RWPE2 (cell line): ENCODE results near the gene HOXD12.

Experiments used
- ATAC-seq: fragments of 200-7000 bp; cut with Tn5 transposase; 3 replicates; pipeline ENCODE4 v1.9.1; 2021; ENCODE audit warnings: low read depth
- DNase-seq: peaks from one replicate; pipeline ENCODE4 v3.0.0-alpha.2; 2020; ENCODE audit warnings: low spot score
- H3K27ac ChIP-seq: fragments of 450-650 bp; 2 replicates; pipeline ENCODE4 v1.5.1; 2017; ENCODE audit warnings: mild to moderate bottlenecking; ENCODE audit not compliant: poor library complexity, severe bottlenecking
- H3K27me3 ChIP-seq: fragments of 250-450 bp; sonication (Bioruptor Pico); 2 replicates; pipeline ENCODE4 v1.5.1; 2021; ENCODE audit warnings: mild to moderate bottlenecking, moderate library complexity; ENCODE audit not compliant: insufficient read depth, poor library complexity, severe bottlenecking
- H3K36me3 ChIP-seq: fragments of 250-450 bp; sonication (Bioruptor Pico); 2 replicates; pipeline ENCODE4 v1.5.1; 2020; ENCODE audit warnings: low read depth, mild to moderate bottlenecking, moderate library complexity
- H3K4me1 ChIP-seq: fragments of 250-450 bp; sonication (Bioruptor Pico); 2 replicates; pipeline ENCODE4 v1.5.1; 2021; ENCODE audit warnings: mild to moderate bottlenecking, moderate library complexity; ENCODE audit not compliant: insufficient read depth, poor library complexity, severe bottlenecking
- H3K4me3 ChIP-seq: fragments of 250-450 bp; sonication (Bioruptor Pico); 2 replicates; pipeline ENCODE4 v1.5.1; 2021; ENCODE audit warnings: mild to moderate bottlenecking, moderate library complexity; ENCODE audit not compliant: severe bottlenecking
- H3K9me3 ChIP-seq: fragments of 250-450 bp; sonication (Bioruptor Pico); 2 replicates; pipeline ENCODE4 v1.5.1; 2021; ENCODE audit warnings: mild to moderate bottlenecking, moderate library complexity; ENCODE audit not compliant: severe bottlenecking
- TF ChIP-seq, protein P1 (sequence below): fragments of 450-650 bp; IDR thresholded peaks from one replicate; pipeline ENCODE4 v1.5.1; 2017; ENCODE audit warnings: mild to moderate bottlenecking, moderate library complexity; ENCODE audit not compliant: poor library complexity, severe bottlenecking

HOXD12 gene

DNA sequence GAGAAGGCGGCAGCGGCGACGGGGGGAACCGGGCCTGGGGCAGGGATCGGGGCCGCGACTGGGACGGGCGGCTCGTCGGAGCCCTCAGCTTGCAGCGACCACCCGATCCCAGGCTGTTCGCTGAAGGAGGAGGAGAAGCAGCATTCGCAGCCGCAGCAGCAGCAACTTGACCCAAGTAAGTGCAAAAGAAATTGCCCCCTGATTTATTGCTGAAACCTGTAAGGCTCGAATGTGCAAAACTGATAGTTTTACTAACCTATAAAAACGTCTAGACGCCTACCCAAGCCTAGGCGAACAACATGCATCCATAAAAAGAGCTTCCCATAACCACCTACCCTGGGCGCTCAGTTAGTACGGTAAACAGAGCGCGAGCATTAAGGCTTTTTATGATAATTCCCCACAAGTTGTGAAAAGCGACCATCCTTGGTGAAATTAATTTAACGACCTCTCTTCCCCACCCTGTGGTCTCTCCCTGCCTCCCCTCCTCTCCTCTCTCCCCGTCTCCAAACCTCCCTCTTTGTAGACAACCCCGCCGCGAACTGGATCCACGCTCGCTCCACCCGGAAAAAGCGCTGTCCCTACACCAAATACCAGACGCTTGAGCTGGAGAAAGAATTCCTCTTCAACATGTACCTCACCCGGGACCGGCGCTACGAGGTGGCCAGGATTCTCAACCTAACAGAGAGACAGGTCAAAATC is 24.0 kb downstream of the HOXD12 start:
- Histone ChIP-seq H3K4me3 (no peak overlapping the region), H3K27ac (no peak overlapping the region), H3K9me3 (no peaks in the 10 kb centered on the region), H3K36me3 (peaks cover 17% of the 10 kb centered on the region), H3K27me3 (no peaks in the 10 kb centered on the region), H3K4me1 (peaks cover 5% of the 10 kb centered on the region)
- DNase-seq (no peak), ATAC-seq (no peak)
- TF ChIP-seq, protein P1, sequence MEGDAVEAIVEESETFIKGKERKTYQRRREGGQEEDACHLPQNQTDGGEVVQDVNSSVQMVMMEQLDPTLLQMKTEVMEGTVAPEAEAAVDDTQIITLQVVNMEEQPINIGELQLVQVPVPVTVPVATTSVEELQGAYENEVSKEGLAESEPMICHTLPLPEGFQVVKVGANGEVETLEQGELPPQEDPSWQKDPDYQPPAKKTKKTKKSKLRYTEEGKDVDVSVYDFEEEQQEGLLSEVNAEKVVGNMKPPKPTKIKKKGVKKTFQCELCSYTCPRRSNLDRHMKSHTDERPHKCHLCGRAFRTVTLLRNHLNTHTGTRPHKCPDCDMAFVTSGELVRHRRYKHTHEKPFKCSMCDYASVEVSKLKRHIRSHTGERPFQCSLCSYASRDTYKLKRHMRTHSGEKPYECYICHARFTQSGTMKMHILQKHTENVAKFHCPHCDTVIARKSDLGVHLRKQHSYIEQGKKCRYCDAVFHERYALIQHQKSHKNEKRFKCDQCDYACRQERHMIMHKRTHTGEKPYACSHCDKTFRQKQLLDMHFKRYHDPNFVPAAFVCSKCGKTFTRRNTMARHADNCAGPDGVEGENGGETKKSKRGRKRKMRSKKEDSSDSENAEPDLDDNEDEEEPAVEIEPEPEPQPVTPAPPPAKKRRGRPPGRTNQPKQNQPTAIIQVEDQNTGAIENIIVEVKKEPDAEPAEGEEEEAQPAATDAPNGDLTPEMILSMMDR: no peak

DNA sequence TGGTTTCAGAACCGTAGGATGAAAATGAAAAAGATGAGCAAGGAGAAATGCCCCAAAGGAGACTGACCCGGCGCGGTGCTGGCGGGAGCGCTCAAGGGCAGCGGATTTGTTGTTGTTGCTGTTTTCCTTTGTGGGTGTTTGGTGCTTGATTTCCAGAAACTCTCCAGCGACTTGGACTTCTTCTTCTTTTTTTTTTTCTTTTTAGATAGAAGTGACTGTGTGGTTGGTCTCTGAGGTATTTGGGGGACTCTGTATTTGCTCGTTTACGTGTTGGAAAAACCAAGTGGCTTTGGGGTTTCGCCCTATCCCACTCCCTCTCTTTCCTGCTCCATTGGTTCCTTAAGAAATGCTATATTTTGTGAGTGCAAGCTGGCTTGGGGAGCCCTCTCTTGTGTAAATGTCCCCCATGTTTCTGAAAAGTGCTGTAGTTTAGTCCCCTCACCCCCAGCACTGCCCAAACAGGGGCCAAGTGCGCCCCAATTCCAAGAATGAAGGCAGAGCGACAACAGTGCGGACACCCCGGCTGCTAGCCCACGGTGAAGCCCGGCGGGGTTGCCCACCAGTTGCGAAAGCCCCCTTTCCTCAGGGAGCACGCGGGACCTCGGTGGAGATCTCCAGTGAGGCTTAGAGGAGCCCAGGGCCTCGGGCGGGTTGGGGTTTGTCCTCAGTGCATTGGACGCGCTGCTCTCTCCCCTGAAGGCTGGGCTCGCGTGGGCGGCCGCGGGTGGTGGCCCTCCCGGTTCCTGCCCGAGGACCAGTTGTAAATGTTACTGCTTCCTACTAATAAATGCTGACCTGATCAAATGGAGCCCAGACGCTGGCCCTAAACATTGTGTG is 24.7 kb downstream of the HOXD12 start:
- TF ChIP-seq, protein P1: no peak
- DNase-seq (no peak), ATAC-seq (no peak)
- H3K9me3 ChIP-seq: no peaks in the 10 kb centered on the region
- peaks cover 11% of the 10 kb centered on the region for H3K36me3 ChIP-seq
- peaks cover 5% of the 10 kb centered on the region for H3K4me1 ChIP-seq
- H3K27me3 ChIP-seq: no peaks in the 10 kb centered on the region
- no peak overlapping the region for H3K4me3 ChIP-seq
- H3K27ac ChIP-seq: no peak overlapping the region

DNA sequence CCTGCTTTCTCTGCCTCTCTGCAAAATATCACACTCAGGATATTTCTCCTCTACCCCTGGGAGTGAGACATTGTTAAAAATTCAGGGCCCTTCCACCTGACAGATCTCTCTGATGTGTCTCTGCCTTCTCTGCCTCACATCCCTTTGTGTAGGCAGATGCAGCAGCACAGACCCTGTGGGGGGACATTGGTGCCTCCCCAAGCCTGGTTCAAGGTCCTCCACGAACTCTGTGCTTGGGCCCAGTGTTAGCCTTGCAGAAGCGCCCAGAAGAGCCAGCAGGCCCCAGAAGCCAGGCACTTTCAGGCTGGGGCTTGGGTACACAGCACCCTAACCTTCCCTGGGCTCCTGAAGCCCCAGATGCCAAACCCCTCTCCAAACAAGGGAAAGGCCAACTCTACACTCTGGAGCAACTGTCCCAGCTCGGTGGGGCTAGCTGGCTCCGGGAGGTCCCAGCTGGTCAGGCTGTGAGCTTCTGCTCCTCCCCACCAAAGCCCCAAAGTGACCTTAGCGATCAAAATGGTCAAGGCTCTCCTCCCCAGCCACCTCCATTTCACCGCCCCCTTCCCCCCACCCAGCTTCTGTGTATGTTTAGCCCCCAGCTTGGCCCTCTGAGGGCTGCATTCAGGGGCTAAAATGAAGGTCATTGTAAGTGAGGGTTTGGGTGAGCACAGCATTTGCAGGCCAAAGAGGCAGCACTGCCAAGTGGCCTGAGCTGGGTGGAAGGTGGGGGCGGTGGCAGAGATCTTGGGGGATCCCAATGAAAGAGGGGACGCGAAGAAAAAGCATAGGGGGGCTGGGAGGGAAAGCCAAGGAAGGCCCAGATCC is 25.6 kb downstream of the HOXD12 start:
- DNase-seq: no peak
- Histone ChIP-seq H3K4me3 (no peak overlapping the region), H3K27me3 (no peaks in the 10 kb centered on the region), H3K9me3 (no peaks in the 10 kb centered on the region), H3K4me1 (peaks cover 5% of the 10 kb centered on the region), H3K36me3 (peaks cover 8% of the 10 kb centered on the region), H3K27ac (no peak overlapping the region)
- TF ChIP-seq, protein P1: no peak
- no peak for ATAC-seq

DNA sequence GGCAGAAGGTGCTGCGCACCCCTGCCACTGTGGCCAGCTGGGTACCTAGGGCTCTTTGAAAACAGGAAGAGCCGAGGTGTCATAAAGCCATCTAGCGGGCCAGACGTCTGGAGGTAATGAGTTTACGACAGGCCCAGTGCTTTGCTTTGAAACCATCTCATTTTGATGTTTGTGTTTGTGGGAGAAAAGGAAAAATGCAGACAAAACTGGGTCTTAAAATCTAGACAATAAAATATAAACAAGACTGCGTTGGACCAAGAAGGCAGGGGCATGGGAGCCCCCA is 26.1 kb downstream of the HOXD12 start:
- TF ChIP-seq, protein P1: no peak
- DNase-seq (no peak), ATAC-seq (no peak)
- no peaks in the 10 kb centered on the region for H3K9me3 ChIP-seq
- H3K4me1 ChIP-seq: peaks cover 5% of the 10 kb centered on the region
- H3K27ac ChIP-seq: no peak overlapping the region
- H3K36me3 ChIP-seq: peaks cover 8% of the 10 kb centered on the region
- no peaks in the 10 kb centered on the region for H3K27me3 ChIP-seq
- H3K4me3 ChIP-seq: no peak overlapping the region
